Transverse colon (tissue), 4 donors: ENCODE measurements around the gene KRT33B. TPM values are rescaled to one million over a fixed set of nuclear protein-coding genes. Genes with fewer than 3 reads are reported as not detected.

Experiments used
- DNase-seq: peaks from one replicate; pipeline ENCODE4 v3.0.0-alpha.2; 2019
- H3K27ac ChIP-seq, 4 donors: fragments of 200-600 bp; sonication (generic); 2 replicates each; pipeline ENCODE4 v1.5.1; 2016 to 2018; ENCODE audit warnings: inconsistent platforms in 4 of 4
- H3K27me3 ChIP-seq: fragments of 200-600 bp; sonication (generic); 2 replicates; pipeline ENCODE4 v1.5.1; 2017; ENCODE audit warnings: inconsistent platforms
- H3K36me3 ChIP-seq, 4 donors: fragments of 200-600 bp; sonication (generic); 2 replicates each; pipeline ENCODE4 v1.5.1; 2017 to 2019; ENCODE audit warnings: inconsistent platforms in 4 of 4
- H3K4me1 ChIP-seq, 4 donors: fragments of 200-600 bp; sonication (generic); 2 replicates each; pipeline ENCODE4 v1.5.1; 2017 to 2020; ENCODE audit warnings: inconsistent platforms in 4 of 4
- H3K4me3 ChIP-seq, 4 donors: fragments of 200-600 bp; sonication (generic); 1 replicate in 1 of 4; 2 replicates in 3 of 4; pipeline versions ENCODE4 v1.5.1 to v1.6.1; 2017 to 2019; ENCODE audit warnings: inconsistent platforms in 4 of 4
- H3K9me3 ChIP-seq, 2 donors: fragments of 200-600 bp; sonication (generic); 2 replicates each; pipeline ENCODE4 v1.5.1; 2017 to 2019; ENCODE audit warnings: inconsistent platforms in 2 of 2
- EP300 ChIP-seq: sonication (generic); formaldehyde crosslinking; IDR thresholded peaks from one replicate; pipeline ENCODE4 v1.6.1; 2017; ENCODE audit warnings: antibody characterized with exemption, low read depth
- POLR2A ChIP-seq: fragments of 450-650 bp; IDR thresholded peaks from one replicate; pipeline ENCODE4 v1.6.1; 2016; ENCODE audit warnings: antibody characterized with exemption, mild to moderate bottlenecking, moderate library complexity
- POLR2AphosphoS5 ChIP-seq, 3 donors: sonication (generic); formaldehyde crosslinking; IDR thresholded peaks; one replicate each; pipeline ENCODE4 v1.6.1; 2016; ENCODE audit warnings: antibody characterized with exemption in 3 of 3
- WGBS, 2 donors: methylation state at CpG; one replicate each; pipeline ENCODE4 v1.1.5; 2018; ENCODE audit warnings: low coverage in 1 of 2; 5-methylcytosine and 5-hydroxymethylcytosine counted together
- in situ Hi-C, 4 donors: fragments of 200-750 bp; cut with MboI; loops; one replicate each; pipeline versions ENCODE4 v1.15.0 to v1.15.1; 2017; ENCODE audit warnings: low sequenced_read_pairs in 3 of 4, low pct_ligation_motif_present in 1 of 4, low pct_unique_long_range_greater_than_20kb in 1 of 4
- intact Hi-C: fragments of 100-400 bp; cut with DNase I; formaldehyde crosslinking; loops from one replicate; pipeline ENCODE4 v1.15.1; 2023; ENCODE audit warnings: low total_unique reads
- total RNA-seq, 4 donors: library from RNA; depleted of rRNA; stranded (reverse); fragments of >200 nt; gene quantifications; one replicate each; pipeline ENCODE4 v1.1.0, GENCODE V29; 2016
- TF ChIP-seq, protein P1 (sequence below), 5 experiments: fragments of 200-600 bp in 3 of 5; fragments of 450-650 bp in 2 of 5; sonication (generic) in 3 of 5; IDR thresholded peaks; 1 replicate in 2 of 5; 2 replicates in 3 of 5; pipeline ENCODE4 v1.5.1; 2016 to 2017; ENCODE audit warnings: antibody characterized with exemption in 5 of 5, inconsistent platforms in 3 of 5, mild to moderate bottlenecking in 2 of 5, moderate library complexity in 1 of 5

The KRT33B gene
- total RNA-seq, 4 donors from 2014 or later: not detected

DNA sequence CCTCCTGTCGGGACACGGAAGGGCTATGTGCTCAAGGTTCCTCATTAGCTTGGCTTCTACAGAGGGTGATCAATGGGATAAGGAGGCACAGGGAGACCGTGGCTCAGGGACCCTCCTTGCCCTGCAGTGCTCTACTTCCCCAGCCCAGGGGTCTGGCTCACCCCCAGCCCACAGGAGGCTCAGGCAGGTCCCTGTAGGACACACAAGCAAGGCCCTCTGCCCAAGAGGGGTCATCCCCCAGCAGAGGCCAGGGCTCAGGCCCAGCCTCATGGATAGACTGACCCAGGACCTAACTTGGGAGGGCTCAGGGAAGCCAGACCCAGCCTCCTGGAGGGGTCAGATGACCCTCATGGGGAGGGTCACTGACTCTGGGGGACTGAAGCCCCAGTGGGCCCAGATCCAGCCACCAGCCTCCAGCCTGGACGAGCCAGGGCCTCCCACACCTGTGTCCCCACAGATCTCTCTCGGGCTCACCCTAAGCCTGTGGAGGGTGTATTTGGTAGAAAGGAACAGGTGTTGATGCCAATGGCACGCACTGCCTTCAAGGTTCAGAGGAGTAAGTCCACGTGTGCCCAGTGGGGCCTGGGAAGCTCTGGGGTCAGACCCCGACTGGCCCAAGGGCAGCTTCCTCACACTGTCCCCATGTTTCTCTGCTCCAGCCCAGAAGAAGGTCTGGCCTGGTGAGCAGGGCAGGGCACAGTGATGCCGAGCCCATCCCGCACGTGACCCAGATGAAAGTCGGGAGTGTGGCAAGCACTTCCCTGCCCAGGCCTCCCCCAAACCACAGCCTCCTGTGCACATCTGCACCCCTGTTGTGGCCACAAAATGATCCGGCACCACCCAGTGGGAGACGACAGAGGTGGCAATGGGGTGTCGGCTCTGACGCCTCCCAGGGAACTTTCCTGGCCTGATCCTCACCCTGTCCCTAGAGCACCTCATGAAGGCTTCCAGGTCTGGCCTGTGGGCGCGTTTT, 43.2 kb downstream of the KRT33B start:
- Histone ChIP-seq H3K27ac (no peak overlapping the region), H3K9me3 (no peaks in the 10 kb centered on the region), H3K4me1 (no peaks in the 10 kb centered on the region), H3K36me3 (no peaks in the 10 kb centered on the region), H3K4me3 (no peak overlapping the region), H3K27me3 (no peaks in the 10 kb centered on the region)
- WGBS, 2 donors: 80 to 86% methylated on average over 1 to 18 of the region's 18 CpGs
- intact Hi-C loops: no loop called here
- TF ChIP-seq POLR2AphosphoS5 (IDR thresholded peaks at IDR 0.05) (no peak), POLR2A (no peak), EP300 (no peak)
- TF ChIP-seq, protein P1, sequence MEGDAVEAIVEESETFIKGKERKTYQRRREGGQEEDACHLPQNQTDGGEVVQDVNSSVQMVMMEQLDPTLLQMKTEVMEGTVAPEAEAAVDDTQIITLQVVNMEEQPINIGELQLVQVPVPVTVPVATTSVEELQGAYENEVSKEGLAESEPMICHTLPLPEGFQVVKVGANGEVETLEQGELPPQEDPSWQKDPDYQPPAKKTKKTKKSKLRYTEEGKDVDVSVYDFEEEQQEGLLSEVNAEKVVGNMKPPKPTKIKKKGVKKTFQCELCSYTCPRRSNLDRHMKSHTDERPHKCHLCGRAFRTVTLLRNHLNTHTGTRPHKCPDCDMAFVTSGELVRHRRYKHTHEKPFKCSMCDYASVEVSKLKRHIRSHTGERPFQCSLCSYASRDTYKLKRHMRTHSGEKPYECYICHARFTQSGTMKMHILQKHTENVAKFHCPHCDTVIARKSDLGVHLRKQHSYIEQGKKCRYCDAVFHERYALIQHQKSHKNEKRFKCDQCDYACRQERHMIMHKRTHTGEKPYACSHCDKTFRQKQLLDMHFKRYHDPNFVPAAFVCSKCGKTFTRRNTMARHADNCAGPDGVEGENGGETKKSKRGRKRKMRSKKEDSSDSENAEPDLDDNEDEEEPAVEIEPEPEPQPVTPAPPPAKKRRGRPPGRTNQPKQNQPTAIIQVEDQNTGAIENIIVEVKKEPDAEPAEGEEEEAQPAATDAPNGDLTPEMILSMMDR (IDR thresholded peaks at IDR 0.05): no peak
- in situ Hi-C loops: loop anchor here in 3 of 4 donors (10.0 to 25.0 kb wide), 2 partner anchors 412 to 514 kb away; partner anchors contain the start of gene KRT10 (in 1 of the 3)
- no peak for DNase-seq

DNA sequence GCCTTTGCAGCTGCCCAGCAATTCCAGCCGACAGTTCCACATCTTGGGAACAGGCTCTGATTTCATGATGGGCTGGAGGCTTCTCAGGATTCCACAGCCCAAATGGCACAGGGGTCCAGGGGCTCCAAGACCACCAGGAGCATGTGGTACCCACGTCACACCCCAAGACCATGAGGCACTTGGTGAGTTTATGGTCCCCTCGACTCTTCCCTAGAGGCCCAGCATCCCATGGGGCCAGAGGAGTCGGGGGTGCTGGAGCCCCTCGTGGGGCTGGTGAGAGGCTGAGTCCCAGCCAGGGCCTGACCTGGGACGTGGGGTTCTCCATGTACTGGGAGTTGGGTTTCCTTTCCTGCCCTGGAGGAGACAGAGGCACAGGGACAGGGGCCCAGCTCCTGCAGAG, 44.0 kb downstream of the KRT33B start:
- intact Hi-C loops (no loop called here), in situ Hi-C loops (loop anchor here in 3 of 4 donors (10.0 to 25.0 kb wide), 2 partner anchors 411 to 513 kb away; partner anchors contain the start of gene KRT10 (in 1 of the 3))
- Histone ChIP-seq H3K4me3 (no peak overlapping the region), H3K9me3 (no peaks in the 10 kb centered on the region), H3K27me3 (no peaks in the 10 kb centered on the region), H3K27ac (no peak overlapping the region), H3K36me3 (no peaks in the 10 kb centered on the region), H3K4me1 (no peaks in the 10 kb centered on the region)
- no peak for TF ChIP-seq POLR2AphosphoS5 (IDR thresholded peaks at IDR 0.05)
- TF ChIP-seq EP300: no peak
- TF ChIP-seq, protein P1 (IDR thresholded peaks at IDR 0.05): no peak
- no peak for TF ChIP-seq POLR2A
- no peak for DNase-seq
- WGBS, 2 donors: 80% methylated on average over 6 of the region's 6 CpGs; no CpG with 5 or more reads in 1 of the 2 donors

DNA sequence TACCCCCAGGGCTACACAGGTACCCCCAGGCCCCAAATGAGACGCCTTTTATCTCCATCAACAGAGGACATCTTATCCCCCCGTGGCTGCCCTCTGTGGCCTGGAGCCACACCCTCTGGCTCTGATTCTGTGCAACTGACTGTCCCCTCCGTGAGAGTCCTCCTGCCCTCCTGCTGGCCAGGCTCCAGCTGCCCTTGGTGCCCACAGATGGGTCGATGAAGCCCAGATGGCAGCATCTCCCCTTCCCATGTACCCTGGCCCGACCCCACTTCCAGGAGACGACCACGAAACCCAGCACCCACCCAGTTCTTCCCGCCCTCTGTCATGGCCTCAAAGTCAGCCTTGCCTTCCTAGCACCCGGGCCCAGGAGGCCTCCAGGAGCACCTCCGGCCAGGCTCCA, 44.5 kb downstream of the KRT33B start:
- intact Hi-C loops (no loop called here), in situ Hi-C loops (loop anchor here in 3 of 4 donors (10.0 to 25.0 kb wide), 2 partner anchors 410 to 513 kb away; partner anchors contain the start of gene KRT10 (in 1 of the 3))
- Histone ChIP-seq H3K36me3 (no peaks in the 10 kb centered on the region), H3K4me1 (no peaks in the 10 kb centered on the region), H3K27ac (no peak overlapping the region), H3K27me3 (no peaks in the 10 kb centered on the region), H3K4me3 (no peak overlapping the region), H3K9me3 (peaks cover 0 to under 1% of the 10 kb centered on the region in 2 donors)
- TF ChIP-seq POLR2AphosphoS5 (IDR thresholded peaks at IDR 0.05) (no peak), POLR2A (no peak), EP300 (no peak)
- TF ChIP-seq, protein P1 (IDR thresholded peaks at IDR 0.05): no peak
- WGBS, 2 donors: 81% methylated on average over 10 of the region's 10 CpGs; no CpG with 5 or more reads in 1 of the 2 donors
- no peak for DNase-seq
